ENCODE measurements around the gene POLR3K.
A peak's percentile ranks its signal among the peaks of the same experiment; 100 is the strongest.

Gene POLR3K

DNA sequence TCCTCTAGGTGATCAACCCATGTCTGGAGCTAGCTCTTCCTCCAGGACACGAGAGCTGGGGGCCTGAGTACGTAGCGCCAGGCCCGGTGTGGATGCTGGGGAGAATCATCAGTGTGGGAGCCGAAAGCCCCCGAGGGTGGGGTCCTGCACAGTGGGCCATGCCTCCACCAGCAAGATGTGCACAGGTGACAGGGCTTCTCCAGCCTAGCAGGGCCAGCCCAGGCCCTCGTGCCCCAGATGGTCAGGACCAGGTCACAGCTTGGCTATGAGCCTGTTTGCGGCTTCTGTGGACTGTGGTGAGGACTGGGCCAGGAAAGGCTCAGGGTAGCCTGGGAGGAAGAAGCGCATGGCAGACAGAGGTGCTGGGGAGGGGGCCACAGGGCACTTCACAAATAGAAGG lies 32.5 kb upstream of the POLR3K start:
- TF ChIP-seq, protein P1, sequence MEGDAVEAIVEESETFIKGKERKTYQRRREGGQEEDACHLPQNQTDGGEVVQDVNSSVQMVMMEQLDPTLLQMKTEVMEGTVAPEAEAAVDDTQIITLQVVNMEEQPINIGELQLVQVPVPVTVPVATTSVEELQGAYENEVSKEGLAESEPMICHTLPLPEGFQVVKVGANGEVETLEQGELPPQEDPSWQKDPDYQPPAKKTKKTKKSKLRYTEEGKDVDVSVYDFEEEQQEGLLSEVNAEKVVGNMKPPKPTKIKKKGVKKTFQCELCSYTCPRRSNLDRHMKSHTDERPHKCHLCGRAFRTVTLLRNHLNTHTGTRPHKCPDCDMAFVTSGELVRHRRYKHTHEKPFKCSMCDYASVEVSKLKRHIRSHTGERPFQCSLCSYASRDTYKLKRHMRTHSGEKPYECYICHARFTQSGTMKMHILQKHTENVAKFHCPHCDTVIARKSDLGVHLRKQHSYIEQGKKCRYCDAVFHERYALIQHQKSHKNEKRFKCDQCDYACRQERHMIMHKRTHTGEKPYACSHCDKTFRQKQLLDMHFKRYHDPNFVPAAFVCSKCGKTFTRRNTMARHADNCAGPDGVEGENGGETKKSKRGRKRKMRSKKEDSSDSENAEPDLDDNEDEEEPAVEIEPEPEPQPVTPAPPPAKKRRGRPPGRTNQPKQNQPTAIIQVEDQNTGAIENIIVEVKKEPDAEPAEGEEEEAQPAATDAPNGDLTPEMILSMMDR (IDR thresholded peaks at IDR 0.05; ENCODE audit: low read length): no peak
- TF ChIP-seq EZH2 (IDR thresholded peaks at IDR 0.05; ENCODE audit: borderline replicate concordance, low read length): no peak
- H3K4me1 ChIP-seq (ENCODE audit: insufficient read depth, low read length, severe bottlenecking): peaks cover 14% of the 10 kb centered on the region
- no peak overlapping the region for H3K9ac ChIP-seq (ENCODE audit: low read length)

DNA sequence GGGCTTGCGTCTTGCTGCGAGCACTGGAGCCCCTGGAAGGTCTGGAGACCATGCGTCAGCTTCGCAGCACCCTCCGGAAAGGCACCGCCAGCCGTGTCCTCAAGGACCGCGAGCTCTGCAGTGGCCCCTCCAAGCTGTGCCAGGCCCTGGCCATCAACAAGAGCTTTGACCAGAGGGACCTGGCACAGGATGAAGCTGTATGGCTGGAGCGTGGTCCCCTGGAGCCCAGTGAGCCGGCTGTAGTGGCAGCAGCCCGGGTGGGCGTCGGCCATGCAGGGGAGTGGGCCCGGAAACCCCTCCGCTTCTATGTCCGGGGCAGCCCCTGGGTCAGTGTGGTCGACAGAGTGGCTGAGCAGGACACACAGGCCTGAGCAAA lies 32.0 kb upstream of the POLR3K start:
- Histone ChIP-seq H3K27me3 (ENCODE audit: insufficient read depth, low read length) (no peaks in the 10 kb centered on the region), H3K4me3 (ENCODE audit: low read depth, low read length, poor library complexity, severe bottlenecking) (no peak overlapping the region), H3K9ac (ENCODE audit: low read length) (no peak overlapping the region), H3K9me2 (ENCODE audit: low read depth, low read length) (no peaks in the 10 kb centered on the region), H3K4me1 (ENCODE audit: insufficient read depth, low read length, severe bottlenecking) (peaks cover 14% of the 10 kb centered on the region), H4K20me1 (ENCODE audit: insufficient read depth, low read length) (no peaks in the 10 kb centered on the region), H2AFZ (ENCODE audit: low read length) (no peak overlapping the region), H3K9me3 (ENCODE audit: low read length) (no peaks in the 10 kb centered on the region), H3K4me2 (ENCODE audit: low read length) (no peak overlapping the region), H3K79me2 (ENCODE audit: insufficient read depth, low read length) (no peaks in the 10 kb centered on the region), H3K27ac (ENCODE audit: low read depth, low read length, poor library complexity, severe bottlenecking) (peak overlapping the region; percentile 59), H3K36me3 (ENCODE audit: insufficient read depth, low read length) (peaks cover 48% of the 10 kb centered on the region), H3F3A (ENCODE audit: insufficient read depth, low read length) (no peaks in the 10 kb centered on the region)
- TF ChIP-seq, protein P1 (IDR thresholded peaks at IDR 0.05; ENCODE audit: low read length): no peak
- no peak for TF ChIP-seq EZH2 (IDR thresholded peaks at IDR 0.05; ENCODE audit: borderline replicate concordance, low read length)

More for the DNA sequence above, 32.5 kb upstream of the POLR3K start:
- Histone ChIP-seq H3K4me2 (ENCODE audit: low read length) (no peak overlapping the region), H2AFZ (ENCODE audit: low read length) (no peak overlapping the region), H3F3A (ENCODE audit: insufficient read depth, low read length) (no peaks in the 10 kb centered on the region), H3K9me2 (ENCODE audit: low read depth, low read length) (no peaks in the 10 kb centered on the region), H3K4me3 (ENCODE audit: low read depth, low read length, poor library complexity, severe bottlenecking) (no peak overlapping the region), H4K20me1 (ENCODE audit: insufficient read depth, low read length) (no peaks in the 10 kb centered on the region), H3K27me3 (ENCODE audit: insufficient read depth, low read length) (no peaks in the 10 kb centered on the region), H3K27ac (ENCODE audit: low read depth, low read length, poor library complexity, severe bottlenecking) (no peak overlapping the region), H3K79me2 (ENCODE audit: insufficient read depth, low read length) (no peaks in the 10 kb centered on the region), H3K9me3 (ENCODE audit: low read length) (no peaks in the 10 kb centered on the region), H3K36me3 (ENCODE audit: insufficient read depth, low read length) (peaks cover 50% of the 10 kb centered on the region)

DNA sequence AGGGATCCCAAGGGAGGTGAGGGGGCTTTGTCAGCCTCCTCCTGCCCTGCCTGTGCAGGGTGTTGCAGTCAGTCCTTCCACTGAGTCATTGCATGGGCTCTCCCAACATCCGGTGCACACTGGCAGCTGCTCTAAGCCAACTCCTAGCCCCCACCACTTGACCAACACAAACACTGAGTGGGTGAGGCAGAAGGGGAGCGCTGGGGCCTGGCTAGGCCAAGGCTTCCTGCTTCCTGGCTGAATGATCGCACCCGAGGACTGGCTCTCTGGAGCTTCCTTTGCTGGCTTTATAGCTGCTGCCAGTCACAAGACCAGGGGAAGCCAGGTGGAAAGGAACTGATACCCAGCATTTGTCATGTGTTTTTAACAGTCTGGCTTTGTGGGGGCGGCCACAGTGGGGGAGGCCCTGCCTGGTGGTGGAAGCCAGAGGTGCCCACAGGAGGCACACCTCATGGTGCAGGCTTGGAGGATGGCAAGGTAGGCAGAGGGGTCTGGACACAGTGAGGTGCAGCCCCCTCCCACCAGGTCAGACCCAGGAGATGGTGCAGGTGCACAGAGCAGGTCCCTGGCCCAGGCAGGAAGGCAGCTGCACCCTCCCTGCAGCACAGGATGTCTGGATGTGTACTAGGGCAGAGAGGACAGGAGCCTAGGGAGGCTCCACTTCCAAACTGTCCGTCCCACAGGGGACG lies 31.5 kb upstream of the POLR3K start:
- Histone ChIP-seq H4K20me1 (ENCODE audit: insufficient read depth, low read length) (no peaks in the 10 kb centered on the region), H3K27me3 (ENCODE audit: insufficient read depth, low read length) (no peaks in the 10 kb centered on the region), H3K4me1 (ENCODE audit: insufficient read depth, low read length, severe bottlenecking) (peaks cover 14% of the 10 kb centered on the region), H3K9ac (ENCODE audit: low read length) (no peak overlapping the region), H3K9me3 (ENCODE audit: low read length) (no peaks in the 10 kb centered on the region), H3K9me2 (ENCODE audit: low read depth, low read length) (no peaks in the 10 kb centered on the region), H3K27ac (ENCODE audit: low read depth, low read length, poor library complexity, severe bottlenecking) (peak overlapping the region; percentile 59), H3K4me3 (ENCODE audit: low read depth, low read length, poor library complexity, severe bottlenecking) (no peak overlapping the region), H2AFZ (ENCODE audit: low read length) (no peak overlapping the region), H3F3A (ENCODE audit: insufficient read depth, low read length) (no peaks in the 10 kb centered on the region), H3K79me2 (ENCODE audit: insufficient read depth, low read length) (no peaks in the 10 kb centered on the region), H3K4me2 (ENCODE audit: low read length) (no peak overlapping the region), H3K36me3 (ENCODE audit: insufficient read depth, low read length) (peaks cover 45% of the 10 kb centered on the region)
- TF ChIP-seq, protein P1 (IDR thresholded peaks at IDR 0.05; ENCODE audit: low read length): no peak
- TF ChIP-seq EZH2 (IDR thresholded peaks at IDR 0.05; ENCODE audit: borderline replicate concordance, low read length): no peak

Measured in OCI-LY1 (cell line).